CD4-positive, alpha-beta T cell treated with Interleukin-4 for 4 hours (primary cell): ENCODE data around the gene XRCC6.
"Not testable (repeated sequence)": the region's sequence is repeated elsewhere in the genome, so short reads cannot be mapped to it uniquely, and the experiment has no call there.

Experiments
- DNase-seq: peaks from one replicate; pipeline ENCODE4 v3.0.0-alpha.2; 2020

The XRCC6 gene

DNA sequence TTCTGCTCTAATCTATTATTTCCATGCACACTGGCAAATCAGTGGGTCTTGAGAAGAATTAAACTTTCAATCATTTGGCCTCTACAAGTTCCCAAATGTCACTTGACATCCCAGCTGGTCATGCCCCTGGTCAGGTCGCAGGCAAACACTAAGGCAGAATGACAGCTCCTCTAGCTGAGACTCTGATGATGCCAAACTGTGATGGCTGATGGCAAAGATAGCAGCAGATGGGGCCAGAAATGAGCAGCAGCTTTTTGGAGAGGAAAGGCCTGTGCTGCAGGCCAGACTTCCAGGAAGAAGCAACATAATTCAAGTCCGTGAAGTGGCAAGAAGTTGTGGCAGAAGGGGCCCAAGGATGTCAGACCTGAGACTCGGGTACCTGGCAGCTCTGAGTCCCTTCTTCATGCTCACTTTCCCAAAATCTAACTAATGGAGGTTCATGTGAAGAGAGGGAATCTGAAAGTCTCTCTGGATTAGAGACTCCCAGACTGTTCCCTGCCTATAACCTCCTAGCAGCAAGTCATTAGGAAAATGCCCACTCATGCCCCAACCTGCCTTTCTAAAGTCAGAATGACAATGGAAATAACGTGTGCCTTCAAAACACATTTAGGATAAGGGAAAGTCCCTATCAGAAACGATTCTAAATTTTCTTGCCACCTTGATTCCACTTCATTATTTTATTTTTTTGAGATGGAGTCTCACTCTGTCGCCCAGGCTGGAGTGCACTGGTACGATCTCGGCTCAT lies 22.0 kb upstream of the XRCC6 start:
- no peak for DNase-seq

DNA sequence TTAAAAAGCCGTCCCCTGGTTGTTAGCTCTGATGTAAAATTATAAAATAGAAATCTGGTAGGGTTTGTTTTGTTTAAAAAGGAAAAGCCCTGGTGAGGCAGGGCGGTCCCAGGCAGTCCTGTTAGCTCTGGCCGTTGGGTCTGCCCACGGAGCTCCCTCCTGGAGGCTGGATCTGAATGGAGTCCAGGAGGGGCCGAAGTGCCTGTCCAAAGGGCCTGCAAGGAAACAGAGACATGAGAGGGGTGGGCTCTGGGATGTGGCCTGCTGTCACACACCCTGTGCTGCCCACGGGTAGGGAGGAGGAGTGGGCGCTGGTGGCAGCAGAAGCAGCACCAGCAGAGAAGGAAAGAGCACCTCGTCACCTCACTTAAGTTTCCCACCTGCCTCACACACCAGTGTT lies 20.1 kb upstream of the XRCC6 start:
- DNase-seq = no peak

GRCh38 chr22:41603873-41604332 lies 17.2 kb upstream of the XRCC6 start:
- DNase-seq = peak; percentile 83

DNA sequence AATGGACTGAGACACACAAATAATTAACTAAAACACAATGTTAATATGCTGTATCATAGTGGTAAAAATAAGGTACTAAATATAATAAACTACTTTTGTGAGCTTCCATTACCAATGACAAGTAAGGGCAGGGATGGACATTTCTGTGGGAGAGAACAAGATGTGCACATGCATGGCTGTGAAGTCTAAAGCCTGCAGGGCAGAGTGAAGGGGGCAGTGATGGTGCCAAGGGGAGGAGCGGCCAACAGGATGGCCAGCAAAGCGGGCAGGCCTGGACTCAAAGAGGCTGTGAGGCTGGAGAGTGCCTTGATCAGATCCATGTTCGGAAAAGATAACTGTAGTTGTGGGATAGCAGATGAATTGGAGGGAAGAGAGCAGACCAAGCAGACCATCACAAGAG lies 12.7 kb upstream of the XRCC6 start:
- no peak for DNase-seq

DNA sequence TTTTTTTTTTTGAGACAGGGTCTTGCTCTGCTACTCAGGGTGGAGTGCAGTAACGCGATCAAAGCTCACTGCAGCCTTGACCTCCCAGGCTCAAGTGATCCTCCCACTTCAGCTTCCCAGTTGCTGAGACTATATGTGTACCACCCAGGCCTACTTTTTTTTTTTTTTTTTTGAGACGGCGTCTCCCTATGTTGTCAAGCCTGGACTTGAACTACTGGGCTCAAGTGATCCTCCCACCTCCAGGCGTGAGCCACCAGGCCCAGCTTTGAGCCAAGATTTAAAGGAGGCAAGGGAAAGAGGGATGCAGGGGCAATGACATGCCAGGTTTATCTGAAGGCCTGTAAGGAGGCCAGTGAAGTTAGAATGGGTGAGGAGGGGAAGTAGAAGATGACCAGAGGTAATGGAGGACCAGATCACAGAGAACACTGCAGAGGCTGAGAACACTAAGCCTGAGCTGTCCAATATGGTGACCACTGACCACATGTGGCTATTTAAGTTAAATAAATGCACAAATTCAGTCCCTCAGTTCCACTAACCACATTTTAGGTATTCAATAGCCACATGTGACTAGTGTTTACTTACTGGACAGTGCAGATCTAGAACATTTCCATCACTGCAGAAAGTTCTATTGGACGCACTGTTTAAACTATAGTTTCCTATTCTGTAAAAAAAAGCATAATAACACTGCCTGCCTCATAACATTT lies 8.3 kb upstream of the XRCC6 start:
- no peak for DNase-seq

- DNase-seq = no peak
Measured at GRCh38 chr22:41613456-41613855, 7.6 kb upstream of the XRCC6 start.

DNA sequence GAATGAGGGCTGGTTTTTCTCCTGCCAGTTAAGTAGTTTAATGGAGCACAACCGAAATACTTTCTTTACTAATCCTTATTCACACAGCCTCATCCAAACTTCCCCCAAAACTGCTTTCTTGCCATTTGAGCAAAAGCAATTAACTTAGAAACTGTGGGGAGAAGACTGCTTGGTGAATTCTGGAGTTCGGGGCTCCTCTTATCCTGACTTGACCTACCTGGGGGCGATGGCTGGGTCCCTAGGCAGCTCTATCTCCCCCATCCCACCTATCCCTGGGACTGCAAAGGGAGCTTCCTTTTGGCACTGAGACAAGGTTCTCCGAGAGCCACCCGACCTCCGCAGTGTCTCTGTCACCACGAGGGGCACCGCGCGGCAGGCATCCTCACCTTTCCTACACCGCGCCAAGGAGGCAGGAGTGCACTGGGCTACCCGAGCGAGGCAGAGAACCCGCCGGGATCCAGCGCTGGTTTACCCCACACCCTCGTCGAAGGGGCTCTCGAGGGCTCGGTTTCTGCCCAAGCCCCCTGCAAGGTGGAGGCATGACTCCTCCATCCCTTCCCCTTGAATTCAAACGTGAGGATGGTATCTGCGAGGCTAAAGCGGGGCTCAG lies 1.0 kb upstream of the XRCC6 start:
- DNase-seq = peak; percentile 19

GRCh38 chr22:41620589-41621098 lies 451 bp upstream of the XRCC6 start, which contains the start of gene DESI1:
Gene DESI1, minus strand, starts transcription at chr22:41621043. Its CDS starts 204 bp downstream, at chr22:41620839.
- no peak for DNase-seq

GRCh38 chr22:41621911-41622179 lies 750 bp downstream of the XRCC6 start:
- DNase-seq = no peak

DNA sequence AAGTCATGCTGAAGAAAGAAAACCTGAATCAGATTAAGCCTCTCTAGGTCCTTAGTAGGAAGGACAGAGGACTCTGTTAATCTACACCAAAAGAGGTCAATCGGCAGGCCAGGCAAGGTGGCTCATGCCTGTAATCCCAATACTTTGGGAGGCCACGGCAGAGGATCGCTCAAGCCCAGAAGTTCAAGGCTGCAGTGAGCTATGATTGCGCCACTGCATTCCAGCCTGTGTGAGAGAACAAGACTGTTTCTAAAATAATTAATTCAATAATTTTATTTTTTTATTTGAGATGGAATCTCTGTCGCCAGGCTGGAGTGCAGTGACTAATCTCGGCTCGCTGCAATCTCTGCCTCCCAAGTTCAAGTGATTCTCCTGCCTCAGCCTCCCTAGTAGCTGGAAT lies 4.5 kb downstream of the XRCC6 start:
- DNase-seq = no peak

DNA sequence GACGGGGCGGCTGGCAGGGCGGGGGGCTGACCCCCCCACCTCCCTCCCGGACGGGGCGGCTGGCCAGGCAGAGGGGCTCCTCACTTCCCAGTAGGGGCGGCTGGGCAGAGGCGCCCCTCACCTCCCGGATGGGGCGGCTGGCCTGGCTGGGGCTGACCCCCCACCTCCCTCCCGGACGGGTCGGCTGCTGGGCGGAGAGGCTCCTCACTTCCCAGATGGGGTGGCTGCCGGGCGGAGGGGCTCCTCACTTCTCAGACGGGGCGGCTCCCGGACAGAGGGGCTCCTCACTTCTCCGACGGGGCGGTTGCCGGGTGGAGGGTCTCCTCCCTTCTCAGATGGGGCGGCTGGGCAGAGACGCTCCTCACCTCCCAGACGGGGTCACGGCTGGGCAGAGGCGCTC lies 10.0 kb downstream of the XRCC6 start:
- DNase-seq = not testable (repeated sequence)

DNA sequence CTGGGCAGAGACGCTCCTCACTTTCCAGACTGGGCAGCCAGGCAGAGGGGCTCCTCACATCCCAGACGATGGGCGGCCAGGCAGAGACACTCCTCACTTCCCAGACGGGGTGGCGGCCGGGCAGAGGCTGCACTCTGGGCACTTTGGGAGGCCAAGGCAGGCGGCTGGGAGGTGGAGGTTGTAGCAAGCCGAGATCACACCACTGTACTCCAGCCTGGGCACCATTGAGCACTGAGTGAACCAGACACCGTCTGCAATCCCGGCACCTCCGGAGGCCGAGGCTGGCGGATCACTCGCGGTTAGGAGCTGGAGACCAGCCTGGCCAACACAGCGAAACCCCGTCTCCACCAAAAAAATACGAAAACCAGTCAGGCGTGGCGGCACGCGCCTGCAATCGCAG lies 10.5 kb downstream of the XRCC6 start:
- not testable (repeated sequence) for DNase-seq

- DNase-seq = not testable (repeated sequence)
Measured at GRCh38 chr22:41634610-41635009, 13.5 kb downstream of the XRCC6 start.

DNA sequence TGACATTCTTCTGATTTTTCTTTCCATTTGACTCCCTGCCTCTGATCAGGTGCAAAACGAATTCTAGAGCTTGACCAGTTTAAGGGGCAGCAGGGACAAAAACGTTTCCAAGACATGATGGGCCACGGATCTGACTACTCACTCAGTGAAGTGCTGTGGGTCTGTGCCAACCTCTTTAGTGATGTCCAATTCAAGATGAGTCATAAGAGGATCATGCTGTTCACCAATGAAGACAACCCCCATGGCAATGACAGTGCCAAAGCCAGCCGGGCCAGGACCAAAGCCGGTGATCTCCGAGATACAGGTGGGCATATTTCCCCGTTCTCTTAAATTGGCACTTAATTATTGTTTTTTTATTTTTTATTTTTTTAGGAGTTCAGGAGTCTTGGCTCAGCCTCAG lies 15.4 kb downstream of the XRCC6 start:
- DNase-seq = no peak

DNA sequence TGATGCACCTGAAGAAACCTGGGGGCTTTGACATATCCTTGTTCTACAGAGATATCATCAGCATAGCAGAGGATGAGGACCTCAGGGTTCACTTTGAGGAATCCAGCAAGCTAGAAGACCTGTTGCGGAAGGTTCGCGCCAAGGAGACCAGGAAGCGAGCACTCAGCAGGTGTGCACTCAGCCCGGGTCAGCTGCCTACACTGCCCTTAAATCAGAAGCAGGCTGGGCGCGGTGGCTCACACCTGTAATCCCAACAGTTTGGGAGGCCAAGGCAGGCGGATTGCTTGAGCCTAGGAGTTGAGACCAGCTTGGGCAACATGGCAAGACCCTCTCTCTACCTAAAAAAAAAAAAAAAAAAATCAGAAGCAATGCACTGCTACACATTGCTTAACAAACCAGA lies 16.5 kb downstream of the XRCC6 start:
- DNase-seq = not testable (repeated sequence)

GRCh38 chr22:41638124-41638523 lies 17.0 kb downstream of the XRCC6 start:
- no peak for DNase-seq

- DNase-seq = no peak
Measured at GRCh38 chr22:41638748-41639147, 17.7 kb downstream of the XRCC6 start.

DNA sequence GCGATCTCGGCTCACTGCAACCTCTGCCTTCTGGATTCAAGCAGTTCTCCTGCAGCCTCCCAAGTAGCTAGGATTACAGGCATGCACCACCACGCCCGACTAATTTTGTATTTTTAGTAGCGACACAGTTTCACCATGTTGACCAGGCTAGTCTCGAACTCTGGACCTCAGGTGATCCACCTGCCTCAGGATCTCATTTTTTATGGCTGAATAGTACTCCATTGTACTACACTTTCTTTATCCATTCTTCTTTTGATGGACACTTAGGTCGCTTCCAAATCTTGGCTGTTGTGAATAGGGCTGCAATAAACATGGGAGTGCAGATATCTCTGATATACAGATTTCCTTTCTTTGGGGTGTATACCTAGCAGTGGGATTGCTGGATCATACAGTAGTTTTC lies 20.8 kb downstream of the XRCC6 start:
- DNase-seq = no peak

DNA sequence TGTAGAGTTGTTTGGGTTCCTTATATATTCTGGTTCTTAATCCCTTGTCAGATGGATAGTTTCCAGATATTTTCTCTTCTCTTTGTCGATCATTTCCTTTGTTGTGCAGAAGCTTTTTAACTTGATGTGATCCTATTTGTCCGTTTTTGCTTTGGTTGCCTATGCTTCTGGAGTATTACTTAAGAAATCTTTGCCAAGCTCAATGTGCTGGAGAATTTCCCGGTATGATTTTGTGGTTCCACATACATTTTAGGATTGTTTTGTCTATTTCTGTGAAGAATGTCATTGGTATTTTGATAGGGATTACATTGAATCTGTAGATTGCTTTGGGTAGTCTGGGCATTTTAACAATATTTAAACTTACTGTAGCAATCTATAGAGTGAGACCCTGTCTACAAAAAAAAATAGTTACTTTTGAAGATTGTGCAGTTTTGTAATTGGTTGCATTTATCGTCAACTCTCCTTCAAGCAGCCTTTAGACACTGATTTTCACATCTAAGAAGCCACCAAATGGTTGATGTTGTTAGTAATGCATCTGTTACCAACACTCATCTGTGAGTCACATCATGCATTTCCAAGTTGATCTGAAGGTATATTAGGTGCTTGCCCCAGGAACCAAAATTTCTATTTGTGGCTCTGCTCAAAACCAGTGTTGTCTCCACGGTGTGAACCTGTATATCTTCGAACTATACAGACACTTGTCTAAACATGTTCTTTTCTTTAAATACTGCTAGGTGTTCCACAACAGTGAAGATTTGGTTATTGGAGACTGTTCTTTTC lies 21.4 kb downstream of the XRCC6 start:
- DNase-seq = no peak

GRCh38 chr22:41647771-41648170 lies 26.7 kb downstream of the XRCC6 start:
- no peak for DNase-seq

DNA sequence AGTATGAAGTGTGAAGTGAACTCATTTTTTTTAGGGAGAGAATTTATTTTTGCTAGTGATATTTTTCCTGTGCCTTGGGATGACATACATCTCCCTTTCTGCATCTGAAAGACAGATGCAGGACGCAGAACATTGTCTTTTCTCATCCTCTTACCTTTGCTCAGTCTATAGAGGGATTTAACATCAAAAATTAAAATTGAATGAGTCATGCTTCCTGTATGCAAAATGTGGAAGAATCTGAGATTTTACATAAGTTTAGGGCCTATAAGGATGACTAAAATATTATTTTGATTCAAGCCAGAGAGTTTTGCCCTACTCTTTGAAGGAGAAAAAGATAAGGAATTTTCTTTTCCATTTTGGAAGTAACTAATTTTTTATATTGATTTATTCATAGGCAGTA lies 27.3 kb downstream of the XRCC6 start:
- no peak for DNase-seq

GRCh38 chr22:41650229-41650628 lies 29.1 kb downstream of the XRCC6 start:
- no peak for DNase-seq

GRCh38 chr22:41650821-41651220 lies 29.7 kb downstream of the XRCC6 start:
- DNase-seq = no peak
